Measurements from ENCODE around the gene CCBE1.

DNA sequence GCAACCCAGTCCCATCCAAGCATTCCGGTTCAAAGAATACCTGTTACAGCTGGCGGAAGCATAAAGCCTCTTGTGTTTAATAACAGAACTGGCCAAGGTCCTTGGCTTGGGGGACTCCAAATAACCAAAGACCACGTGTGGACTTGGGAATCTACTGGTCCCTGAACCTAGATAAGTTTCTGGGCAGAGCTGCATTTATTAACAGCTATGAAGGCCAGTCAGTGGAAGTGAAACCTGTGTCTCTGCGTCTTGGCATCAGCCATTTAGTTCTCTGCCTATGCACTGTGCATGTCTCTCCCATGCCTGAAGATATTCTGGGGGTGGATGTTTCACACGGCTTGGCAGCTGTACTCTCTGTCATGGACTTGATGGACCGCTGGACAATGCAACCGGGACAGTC lies 137.7 kb downstream of the CCBE1 start:
- TF ChIP-seq, protein P1, sequence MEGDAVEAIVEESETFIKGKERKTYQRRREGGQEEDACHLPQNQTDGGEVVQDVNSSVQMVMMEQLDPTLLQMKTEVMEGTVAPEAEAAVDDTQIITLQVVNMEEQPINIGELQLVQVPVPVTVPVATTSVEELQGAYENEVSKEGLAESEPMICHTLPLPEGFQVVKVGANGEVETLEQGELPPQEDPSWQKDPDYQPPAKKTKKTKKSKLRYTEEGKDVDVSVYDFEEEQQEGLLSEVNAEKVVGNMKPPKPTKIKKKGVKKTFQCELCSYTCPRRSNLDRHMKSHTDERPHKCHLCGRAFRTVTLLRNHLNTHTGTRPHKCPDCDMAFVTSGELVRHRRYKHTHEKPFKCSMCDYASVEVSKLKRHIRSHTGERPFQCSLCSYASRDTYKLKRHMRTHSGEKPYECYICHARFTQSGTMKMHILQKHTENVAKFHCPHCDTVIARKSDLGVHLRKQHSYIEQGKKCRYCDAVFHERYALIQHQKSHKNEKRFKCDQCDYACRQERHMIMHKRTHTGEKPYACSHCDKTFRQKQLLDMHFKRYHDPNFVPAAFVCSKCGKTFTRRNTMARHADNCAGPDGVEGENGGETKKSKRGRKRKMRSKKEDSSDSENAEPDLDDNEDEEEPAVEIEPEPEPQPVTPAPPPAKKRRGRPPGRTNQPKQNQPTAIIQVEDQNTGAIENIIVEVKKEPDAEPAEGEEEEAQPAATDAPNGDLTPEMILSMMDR (IDR thresholded peaks at IDR 0.05 in 8 of 11, conservative IDR thresholded peaks at IDR 0.05 in 3 of 11), result no peak
- no peak for TF ChIP-seq POLR2AphosphoS5 (IDR thresholded peaks at IDR 0.05)
- no peak for TF ChIP-seq POLR2A (IDR thresholded peaks at IDR 0.05)
